Gastrocnemius medialis (tissue), 4 donors: ENCODE results near the gene GALNT15. TPM values are rescaled to one million over a fixed set of nuclear protein-coding genes. Genes with fewer than 3 reads are reported as not detected.
A peak's percentile ranks its signal among the peaks of the same experiment; 100 is the strongest.

Experiments used
- ATAC-seq, 2 donors: fragments of 150-250 bp; one replicate each; pipeline ENCODE4 v1.9.1; 2016
- DNase-seq, 2 donors: peaks; one replicate each; pipeline ENCODE4 v3.0.0-alpha.2; 2019
- H3K27ac ChIP-seq, 4 donors: fragments of 200-600 bp; sonication (generic); 1 replicate in 1 of 4; 2 replicates in 3 of 4; pipeline ENCODE4 v1.5.1; 2016 to 2018; ENCODE audit warnings: mild to moderate bottlenecking in 2 of 4, moderate library complexity in 1 of 4
- H3K27me3 ChIP-seq, 3 donors: fragments of 200-600 bp; sonication (generic) in 2 of 3; 1 replicate in 1 of 3; 2 replicates in 2 of 3; pipeline versions ENCODE4 v1.5.1 to v1.6.0; 2016 to 2019; ENCODE audit warnings: mild to moderate bottlenecking in 1 of 3, moderate library complexity in 1 of 3
- H3K36me3 ChIP-seq, 2 donors: fragments of 200-600 bp; sonication (generic) in 1 of 2; one replicate each; pipeline ENCODE4 v1.5.1; 2017 to 2018
- H3K4me1 ChIP-seq, 2 donors: fragments of 200-600 bp; sonication (generic) in 1 of 2; one replicate each; pipeline ENCODE4 v1.5.1; 2016 to 2017; ENCODE audit warnings: mild to moderate bottlenecking in 2 of 2
- H3K4me3 ChIP-seq, 4 donors: fragments of 200-600 bp; sonication (generic) in 3 of 4; 1 replicate in 1 of 4; 2 replicates in 3 of 4; pipeline ENCODE4 v1.5.1; 2016 to 2019; ENCODE audit warnings: mild to moderate bottlenecking in 2 of 4
- H3K9me3 ChIP-seq, 3 donors: fragments of 200-600 bp; sonication (generic) in 2 of 3; 1 replicate in 1 of 3; 2 replicates in 2 of 3; pipeline ENCODE4 v1.5.1; 2016 to 2019
- CTCF ChIP-seq, 5 experiments: fragments of 450-650 bp in 3 of 5; fragments of 200-600 bp in 2 of 5; sonication (generic) in 2 of 5; IDR thresholded peaks in 4 of 5; conservative IDR thresholded peaks in 1 of 5; 1 replicate in 4 of 5; 2 replicates in 1 of 5; pipeline ENCODE4 v1.5.1; 2016 to 2019; ENCODE audit warnings: antibody characterized with exemption in 5 of 5, mild to moderate bottlenecking in 3 of 5, moderate library complexity in 3 of 5
- POLR2A ChIP-seq, 2 donors: fragments of 450-650 bp; IDR thresholded peaks; one replicate each; pipeline ENCODE4 v1.6.1; 2017; ENCODE audit warnings: antibody characterized with exemption in 2 of 2, mild to moderate bottlenecking in 2 of 2, moderate library complexity in 2 of 2
- in situ Hi-C, 4 donors: fragments of 200-750 bp; cut with MboI; loops; one replicate each; pipeline versions ENCODE4 v1.15.0 to v1.8.0; 2017; ENCODE audit warnings: low sequenced_read_pairs in 4 of 4
- intact Hi-C: fragments of 100-400 bp; cut with DNase I; formaldehyde crosslinking; loops from one replicate; pipeline ENCODE4 v1.15.1; 2023; ENCODE audit warnings: low total_unique reads
- total RNA-seq, 4 donors: library from RNA; depleted of rRNA; stranded (reverse); fragments of >200 nt; gene quantifications; one replicate each; pipeline versions ENCODE4 v1.1.0 to v1.2.3, GENCODE V29; 2016

GALNT15 gene
- total RNA-seq, 4 donors from 2014 or later, result 57.6 to 94.0 (median 79.6) TPM

GRCh38 chr3:16179771-16180736 is 5.6 kb downstream of the GALNT15 start:
- Histone ChIP-seq H3K27me3 (peaks cover 0 to 4% (median 0%) of the 10 kb centered on the region in 3 donors), H3K4me3 (peak overlapping the region in 3 of 4 donors; percentile 6 to 66 (median 63)), H3K9me3 (no peaks in the 10 kb centered on the region), H3K36me3 (peaks cover 0 to 11% of the 10 kb centered on the region in 2 donors), H3K27ac (peak overlapping the region; percentile 29 to 82 (median 48)), H3K4me1 (peaks cover 0 to 19% of the 10 kb centered on the region in 2 donors)
- TF ChIP-seq CTCF (IDR thresholded peaks at IDR 0.05 in 4 of 5, conservative IDR thresholded peaks at IDR 0.05 in 1 of 5), result no peak
- TF ChIP-seq POLR2A (IDR thresholded peaks at IDR 0.05), result no peak
- no peak for DNase-seq
- in situ Hi-C loops, result loop anchor here in 2 of 4 donors (10.0 to 25.0 kb wide), 2 partner anchors 65 to 368 kb away; no protein-coding TSS in a partner anchor
- intact Hi-C loops, result loop anchor here (5.0 kb wide), 2 partner anchors 363 to 548 kb away; no protein-coding TSS in a partner anchor
- no peak for ATAC-seq

- DNase-seq, result no peak
- no peak for TF ChIP-seq CTCF (IDR thresholded peaks at IDR 0.05 in 4 of 5, conservative IDR thresholded peaks at IDR 0.05 in 1 of 5)
- no peak for TF ChIP-seq POLR2A (IDR thresholded peaks at IDR 0.05)
- Histone ChIP-seq H3K27ac (peak overlapping the region; percentile 6 to 64 (median 20)), H3K4me1 (peaks cover 0 to 18% of the 10 kb centered on the region in 2 donors), H3K36me3 (peaks cover 0 to 11% of the 10 kb centered on the region in 2 donors), H3K9me3 (no peaks in the 10 kb centered on the region), H3K27me3 (peaks cover 0 to 4% (median 0%) of the 10 kb centered on the region in 3 donors), H3K4me3 (peak overlapping the region in 2 of 4 donors; percentile 63 to 66)
- no peak for ATAC-seq
- in situ Hi-C loops, result loop anchor here in 1 of 4 donors (25.0 kb wide), 1 partner anchor 368 kb away; no protein-coding TSS in a partner anchor
- intact Hi-C loops, result no loop called here
These were observed 6.3 kb downstream of the GALNT15 start for GRCh38 chr3:16180737-16181134.

- peak; percentile 85 to 89 for DNase-seq
- in situ Hi-C loops (loop anchor here in 1 of 4 donors (25.0 kb wide), 1 partner anchor 369 kb away; no protein-coding TSS in a partner anchor), intact Hi-C loops (no loop called here)
- TF ChIP-seq POLR2A (IDR thresholded peaks at IDR 0.05) (peak in 1 of 2 donors; percentile 19), CTCF (IDR thresholded peaks at IDR 0.05 in 4 of 5, conservative IDR thresholded peaks at IDR 0.05 in 1 of 5) (no peak)
- Histone ChIP-seq H3K4me3 (peak overlapping the region in 2 of 4 donors; percentile 63 to 66), H3K27ac (peak overlapping the region; percentile 34 to 64 (median 54)), H3K9me3 (no peaks in the 10 kb centered on the region), H3K27me3 (peaks cover 0 to 4% (median 0%) of the 10 kb centered on the region in 3 donors), H3K4me1 (peaks cover 0 to 18% of the 10 kb centered on the region in 2 donors), H3K36me3 (peaks cover 0 to 11% of the 10 kb centered on the region in 2 donors)
- peak; percentile 47 to 52 for ATAC-seq
These were observed 6.9 kb downstream of the GALNT15 start for GRCh38 chr3:16181361-16181760.

- in situ Hi-C loops, result loop anchor here in 1 of 4 donors (25.0 kb wide), 1 partner anchor 370 kb away; no protein-coding TSS in a partner anchor
- H3K9me3 ChIP-seq, result no peaks in the 10 kb centered on the region
- intact Hi-C loops, result no loop called here
These were observed 7.7 kb downstream of the GALNT15 start for GRCh38 chr3:16182183-16182582.

More at GRCh38 chr3:16182183-16182582, 7.7 kb downstream of the GALNT15 start:
- ATAC-seq (no peak), DNase-seq (no peak)
- peak overlapping the region; percentile 34 to 56 (median 47) for H3K27ac ChIP-seq
- peaks cover 0 to 11% of the 10 kb centered on the region in 2 donors for H3K36me3 ChIP-seq
- TF ChIP-seq CTCF (IDR thresholded peaks at IDR 0.05 in 4 of 5, conservative IDR thresholded peaks at IDR 0.05 in 1 of 5), result no peak
- TF ChIP-seq POLR2A (IDR thresholded peaks at IDR 0.05), result no peak
- H3K27me3 ChIP-seq, result peaks cover 0 to 4% (median 0%) of the 10 kb centered on the region in 3 donors
- peaks cover 0 to 18% of the 10 kb centered on the region in 2 donors for H3K4me1 ChIP-seq
- peak overlapping the region in 1 of 4 donors; percentile 18 for H3K4me3 ChIP-seq
